Endothelial cell of umbilical vein (primary cell): ENCODE results near the gene TIMM50. TPM values are rescaled to one million over a fixed set of nuclear protein-coding genes. Genes with fewer than 3 reads are reported as not detected.

Experiments used
- BruUV-seq: library from RNA; stranded (reverse); fragments of 400-500 nt; replicated peaks from 2 replicates; lab custom pipeline; 2021; lab: Mats Ljungman, UMichigan
- CTCF ChIA-PET: fragments of 300-600, 350-600 bp; sonication (Branson Sonifier 250); formaldehyde crosslinking; loops from one replicate; lab custom pipeline; 2021; ENCODE audit warnings: antibody characterized with exemption, inconsistent platforms; lab: Charles Lee
- POLR2A ChIA-PET: fragments of 300-600, 350-600 bp; sonication (Branson Sonifier 250); formaldehyde crosslinking; loops from one replicate; lab custom pipeline; 2021; ENCODE audit warnings: antibody characterized with exemption, inconsistent platforms; lab: Charles Lee
- DNase-seq: peaks from one replicate; pipeline ENCODE4 v3.0.0-alpha.2; 2011; ENCODE audit warnings: low read depth, low spot score
- FAIRE-seq: peaks from 2 replicates; lab custom pipeline; 2011; peaks lifted over from hg19 to GRCh38; lab: Jason Lieb, UNC
- H2AFZ ChIP-seq: 2 replicates; pipeline ENCODE4 v1.6.0; 2012; ENCODE audit warnings: low read depth, low read length, control low read depth, inconsistent platforms
- H3K27ac ChIP-seq: 2 replicates; pipeline ENCODE4 v1.5.1; 2011; ENCODE audit warnings: low read depth, mild to moderate bottlenecking, control low read depth, low read length, moderate library complexity; ENCODE audit not compliant: insufficient read depth
- H3K27me3 ChIP-seq, 2 experiments: 2 replicates each; pipeline versions ENCODE4 v1.6.0 to v1.6.1; 2011; ENCODE audit warnings: low read length in 2 of 2, mixed read lengths in 1 of 2; ENCODE audit not compliant: control insufficient read depth in 2 of 2, insufficient read depth in 2 of 2
- H3K36me3 ChIP-seq, 2 experiments: 2 replicates in 1 of 2; 3 replicates in 1 of 2; pipeline ENCODE4 v1.5.1; 2011; ENCODE audit warnings: low read length in 2 of 2, mild to moderate bottlenecking in 1 of 2, moderate library complexity in 1 of 2; ENCODE audit not compliant: control insufficient read depth in 2 of 2, insufficient read depth in 2 of 2; ENCODE audit errors: extremely low read depth in 1 of 2
- H3K4me1 ChIP-seq: 3 replicates; pipeline ENCODE4 v1.5.1; 2011; ENCODE audit warnings: mild to moderate bottlenecking, low read length; ENCODE audit not compliant: control insufficient read depth, insufficient read depth; ENCODE audit errors: extremely low read depth
- H3K4me2 ChIP-seq: 2 replicates; pipeline ENCODE4 v1.6.1; 2011; ENCODE audit warnings: low read length, control low read depth, mixed read lengths; ENCODE audit not compliant: insufficient read depth
- H3K4me3 ChIP-seq, 3 experiments: fragments of 200-600 bp in 1 of 3; sonication (generic), shearing (Covaris generic) in 1 of 3; replicated peaks in 1 of 3; 2 replicates each; pipeline ENCODE4 v1.5.1; 2011 to 2016; ENCODE audit warnings: control low read depth in 3 of 3, low read length in 3 of 3, mild to moderate bottlenecking in 2 of 3, inconsistent platforms in 1 of 3, low read depth in 1 of 3, moderate library complexity in 1 of 3; ENCODE audit not compliant: insufficient read depth in 1 of 3
- H3K79me2 ChIP-seq: 2 replicates; pipeline ENCODE4 v1.6.0; 2012; ENCODE audit warnings: low read length, inconsistent platforms; ENCODE audit not compliant: control insufficient read depth, insufficient read depth
- H3K9ac ChIP-seq: replicated peaks from 2 replicates; pipeline ENCODE3; 2011; ENCODE audit warnings: low read length, control low read depth; ENCODE audit not compliant: insufficient read depth; ENCODE audit errors: extremely low read depth
- H3K9me1 ChIP-seq: replicated peaks from 3 replicates; pipeline ENCODE4 v1.6.0; 2011; ENCODE audit warnings: mild to moderate bottlenecking, low read length; ENCODE audit not compliant: control insufficient read depth, insufficient read depth; ENCODE audit errors: extremely low read depth
- H3K9me3 ChIP-seq: replicated peaks from 2 replicates; pipeline ENCODE4 v1.5.1; 2012; ENCODE audit warnings: low read length, inconsistent platforms; ENCODE audit not compliant: control insufficient read depth, insufficient read depth
- H4K20me1 ChIP-seq: replicated peaks from 2 replicates; pipeline ENCODE3; 2011; ENCODE audit warnings: mild to moderate bottlenecking, low read length; ENCODE audit not compliant: control insufficient read depth, insufficient read depth; ENCODE audit errors: extremely low read depth
- CTCF ChIP-seq, 2 donors: IDR thresholded peaks; 1 replicate in 1 of 2; 2 replicates in 1 of 2; pipeline ENCODE4 v1.5.1; 2011; ENCODE audit warnings: low read length in 2 of 2, mild to moderate bottlenecking in 2 of 2, moderate library complexity in 2 of 2, control low read depth in 1 of 2, inconsistent platforms in 1 of 2, low read depth in 1 of 2; ENCODE audit not compliant: insufficient read depth in 1 of 2; ENCODE audit errors: extremely low read depth in 1 of 2
- EZH2 ChIP-seq: IDR thresholded peaks from 2 replicates; pipeline ENCODE4 v1.6.1; 2012; ENCODE audit warnings: borderline replicate concordance, low read depth, mild to moderate bottlenecking, moderate library complexity, low read length, inconsistent platforms; ENCODE audit not compliant: severe bottlenecking
- JUN ChIP-seq: IDR thresholded peaks from 2 replicates; pipeline ENCODE4 v1.6.1; 2011; ENCODE audit warnings: borderline replicate concordance, low read depth; ENCODE audit not compliant: insufficient read length, insufficient read depth
- MAX ChIP-seq: IDR thresholded peaks from 2 replicates; pipeline ENCODE4 v1.6.1; 2011; ENCODE audit not compliant: insufficient read depth, insufficient read length
- MYC ChIP-seq: IDR thresholded peaks from one replicate; pipeline ENCODE4 v1.6.1; 2011; ENCODE audit warnings: mild to moderate bottlenecking, low read depth, low read length
- dilution Hi-C: fragments of 300-500 bp; cut with MboI; formaldehyde crosslinking; loops from one replicate; pipeline ENCODE4 v1.15.0; 2019; ENCODE audit warnings: low sequenced_read_pairs; ENCODE audit not compliant: extremely low pct_ligation_motif_present
- intact Hi-C: fragments of 100-400 bp; cut with micrococcal nuclease; formaldehyde crosslinking; loops from one replicate; pipeline ENCODE4 v1.10.0; 2022
- polyA plus RNA-seq, 4 experiments: library from polyadenylated mRNA; depleted of rRNA in 3 of 4; stranded (reverse) in 3 of 4; unstranded in 1 of 4; fragments of >200 nt; gene quantifications; 2 replicates each; pipeline versions ENCODE4 v1.2.1 to v1.2.3, GENCODE V29; 2011 to 2012; ENCODE audit warnings: missing spikeins in 1 of 4
- total RNA-seq: library from RNA; stranded (reverse); gene quantifications from 2 replicates; pipeline ENCODE4 v1.2.3, GENCODE V29; 2021

The TIMM50 gene
- total and polyA plus RNA-seq, 2 donors (not counting 3 experiments of a cell fraction or from before 2014, with no cell fraction given), result 85.7 to 118 TPM

- ChIA-PET CTCF (no interaction called here), POLR2A (no interaction called here)
- H3K36me3 ChIP-seq, result peaks cover 9 to 74% of the 10 kb centered on the region in 2 experiments
- dilution Hi-C loops (no loop called here), intact Hi-C loops (no loop called here)
- no TSS peak for BruUV-seq
- no peak overlapping the region for H3K4me2 ChIP-seq
- H3K4me3 ChIP-seq, result no peak overlapping the region
- no peaks in the 10 kb centered on the region for H4K20me1 ChIP-seq
- H2AFZ ChIP-seq, result no peak overlapping the region
- DNase-seq (no peak), FAIRE-seq (no peak)
- H3K4me1 ChIP-seq, result no peaks in the 10 kb centered on the region
- H3K27me3 ChIP-seq, result no peaks in the 10 kb centered on the region
- TF ChIP-seq CTCF (IDR thresholded peaks at IDR 0.05; ENCODE audit: extremely low read depth in 1 of 2, insufficient read depth in 1 of 2, low read depth in 1 of 2, low read length in 2 of 2) (no peak), EZH2 (no peak), JUN (no peak), MYC (no peak), MAX (no peak)
- no peak overlapping the region for H3K9ac ChIP-seq
- H3K27ac ChIP-seq, result no peak overlapping the region
- H3K79me2 ChIP-seq, result no peaks in the 10 kb centered on the region
- no peaks in the 10 kb centered on the region for H3K9me3 ChIP-seq
- H3K9me1 ChIP-seq, result no peaks in the 10 kb centered on the region
Observed at GRCh38 chr19:39472746-39473442, 7.7 kb upstream of the TIMM50 start.
